HCT116 (cell line): ENCODE results near the gene SPOCD1. TPM values are rescaled to one million over a fixed set of nuclear protein-coding genes. Genes with fewer than 3 reads are reported as not detected.

Source experiments
- ATAC-seq: fragments of 200-7000 bp; cut with Tn5 transposase; 2 replicates; pipeline ENCODE4 v1.9.1; 2020; ENCODE audit warnings: mild to moderate bottlenecking, moderate library complexity
- BruUV-seq: library from RNA; stranded (reverse); fragments of 400-500 nt; replicated peaks from 2 replicates; lab custom pipeline; 2021; lab: Mats Ljungman, UMichigan
- CTCF ChIA-PET: fragments of 300-600 bp; sonication (Branson Sonifier 250); formaldehyde crosslinking; loops from one replicate; lab custom pipeline; 2021; ENCODE audit warnings: antibody characterized with exemption; lab: Charles Lee
- POLR2A ChIA-PET: fragments of 300-600, 350-600 bp; sonication (Branson Sonifier 250); formaldehyde crosslinking; loops from one replicate; lab custom pipeline; 2021; ENCODE audit warnings: antibody characterized with exemption; lab: Charles Lee
- RAD21 ChIA-PET, 2 experiments: fragments of 300-600 bp; sonication (Branson Sonifier 250); formaldehyde crosslinking; loops; one replicate each; lab custom pipeline; 2023; ENCODE audit warnings: low total read pairs in 2 of 2; ENCODE audit not compliant: uncharacterized antibody in 2 of 2, unreplicated experiment in 2 of 2, low non-redundant PET in 1 of 2; lab: Charles Lee
- DNase-seq: peaks from one replicate; pipeline ENCODE4 v3.0.0-alpha.2; 2010; ENCODE audit warnings: low read depth, low spot score
- H2AFZ ChIP-seq: fragments of 200-600 bp; shearing (Covaris generic), sonication (generic); 2 replicates; pipeline ENCODE4 v1.6.1; 2017; ENCODE audit warnings: low read depth, mixed run types, mixed read lengths, antibody characterized with exemption, low read length; ENCODE audit not compliant: poor library complexity, severe bottlenecking
- H3K27ac ChIP-seq: 2 replicates; pipeline ENCODE4 v1.5.1; 2012; ENCODE audit warnings: low read depth, low read length
- H3K27me3 ChIP-seq: fragments of 200-600 bp; sonication (generic); 2 replicates; pipeline ENCODE4 v1.6.1; 2016; ENCODE audit warnings: mixed run types, low read length, mixed read lengths; ENCODE audit not compliant: insufficient read depth
- H3K36me3 ChIP-seq, 2 experiments: fragments of 200-500 bp in 1 of 2; fragments of 200-600 bp in 1 of 2; sonication (Bioruptor generic) in 1 of 2; sonication (generic) in 1 of 2; 2 replicates each; pipeline versions ENCODE4 v1.5.1 to v1.6.1; 2014 to 2016; ENCODE audit warnings: low read length in 2 of 2, inconsistent platforms in 1 of 2, mixed read lengths in 1 of 2, mixed run types in 1 of 2; ENCODE audit not compliant: insufficient read depth in 2 of 2, control insufficient read depth in 1 of 2
- H3K4me1 ChIP-seq, 2 experiments: fragments of 200-600 bp in 1 of 2; sonication (generic) in 1 of 2; 2 replicates each; pipeline versions ENCODE4 v1.5.1 to v1.6.1; 2012 to 2017; ENCODE audit warnings: low read length in 2 of 2, inconsistent platforms in 1 of 2, mild to moderate bottlenecking in 1 of 2, mixed read lengths in 1 of 2, mixed run types in 1 of 2, moderate library complexity in 1 of 2; ENCODE audit not compliant: insufficient read depth in 2 of 2, control insufficient read depth in 1 of 2
- H3K4me2 ChIP-seq: fragments of 200-600 bp; sonication (generic); 2 replicates; pipeline ENCODE4 v1.6.1; 2017; ENCODE audit warnings: mixed run types, low read length, mixed read lengths
- H3K4me3 ChIP-seq, 2 experiments: fragments of 200-600 bp in 1 of 2; sonication (generic) in 1 of 2; replicated peaks in 1 of 2; 2 replicates each; pipeline ENCODE4 v1.5.1; 2011 to 2016; ENCODE audit warnings: low read length in 2 of 2, control low read depth in 1 of 2, low read depth in 1 of 2, mild to moderate bottlenecking in 1 of 2, mixed read lengths in 1 of 2, mixed run types in 1 of 2
- H3K79me2 ChIP-seq: fragments of 200-600 bp; sonication (generic); 2 replicates; pipeline ENCODE4 v1.6.1; 2017; ENCODE audit warnings: mild to moderate bottlenecking, mixed run types, low read length, moderate library complexity, mixed read lengths; ENCODE audit not compliant: insufficient read depth
- H3K9ac ChIP-seq: fragments of 200-600 bp; sonication (generic); 2 replicates; pipeline ENCODE4 v1.6.1; 2016; ENCODE audit warnings: low read length, mixed read lengths
- H3K9me2 ChIP-seq: fragments of 200-600 bp; sonication (generic), shearing (Covaris generic); 2 replicates; pipeline ENCODE4 v1.6.1; 2017; ENCODE audit warnings: mixed run types, mild to moderate bottlenecking, moderate library complexity; ENCODE audit not compliant: insufficient read depth
- H3K9me3 ChIP-seq, 2 experiments: fragments of 200-500 bp in 1 of 2; fragments of 200-600 bp in 1 of 2; sonication (Bioruptor generic) in 1 of 2; sonication (generic) in 1 of 2; 2 replicates each; pipeline ENCODE4 v1.6.1; 2014 to 2017; ENCODE audit warnings: low read length in 2 of 2, mixed read lengths in 2 of 2, inconsistent platforms in 1 of 2, low read depth in 1 of 2, mild to moderate bottlenecking in 1 of 2, mixed run types in 1 of 2, moderate library complexity in 1 of 2; ENCODE audit not compliant: control insufficient read depth in 1 of 2, insufficient read depth in 1 of 2
- H4K20me1 ChIP-seq: fragments of 200-600 bp; sonication (generic), shearing (Covaris generic); 2 replicates; pipeline ENCODE4 v1.6.1; 2017; ENCODE audit warnings: mixed run types, mild to moderate bottlenecking, moderate library complexity; ENCODE audit not compliant: insufficient read depth
- CEBPB ChIP-seq: IDR thresholded peaks from 2 replicates; pipeline ENCODE4 v1.6.1; 2012; ENCODE audit warnings: low read depth
- ELF1 ChIP-seq: IDR thresholded peaks from 2 replicates; pipeline ENCODE4 v1.6.1; 2012; ENCODE audit warnings: low read depth, borderline replicate concordance
- MAX ChIP-seq: IDR thresholded peaks from 2 replicates; pipeline ENCODE4 v1.6.1; 2012
- POLR2AphosphoS5 ChIP-seq: IDR thresholded peaks from 2 replicates; pipeline ENCODE4 v1.6.1; 2011; ENCODE audit warnings: mild to moderate bottlenecking, low read depth, low read length, moderate library complexity
- SIN3A ChIP-seq: IDR thresholded peaks from 2 replicates; pipeline ENCODE4 v1.6.1; 2012; ENCODE audit warnings: low read depth
- ZFX ChIP-seq: fragments of 450-650 bp; IDR thresholded peaks from 2 replicates; pipeline ENCODE4 v1.6.1; 2017
- intact Hi-C: fragments of 100-400 bp; cut with micrococcal nuclease; formaldehyde crosslinking; loops from 2 replicates; pipeline ENCODE4 v1.10.0; 2022
- total RNA-seq: library from RNA; stranded (reverse); gene quantifications from one replicate; pipeline ENCODE4 v1.2.1, GENCODE V29; 2021; ENCODE audit not compliant: unreplicated experiment

The SPOCD1 gene
- total RNA-seq, 1 experiment from 2014 or later = 5.0 TPM

- RAD21 ChIA-PET = interaction anchor here in 1 of 2 experiments (1.0 to 2.1 kb wide), 2 partner anchors 25 to 200 kb away, joined by 4 to 13 read pairs; no protein-coding TSS in a partner anchor
- H3K4me1 ChIP-seq = peaks cover 31 to 58% of the 10 kb centered on the region in 2 experiments
- no peaks in the 10 kb centered on the region for H3K9me3 ChIP-seq
- no peaks in the 10 kb centered on the region for H3K36me3 ChIP-seq
- H3K9ac ChIP-seq = peak overlapping the region; percentile 57
- CTCF ChIA-PET = interaction anchor here (1.2 to 3.6 kb wide), 2 partner anchors 16 to 25 kb away, joined by 4 to 27 read pairs; no protein-coding TSS in a partner anchor
- intact Hi-C loops = loop anchor here (2.0 kb wide), 1 partner anchor 25 kb away; no protein-coding TSS in a partner anchor
- TF ChIP-seq ZFX (0 out of 2 replicates have a peak, but pooled peaks have one; percentile 17), ELF1 (no peak), POLR2AphosphoS5 (peak; percentile 18; the same call in 1 of the 2 replicates), CEBPB (no peak), SIN3A (no peak), MAX (no peak)
- no peaks in the 10 kb centered on the region for H3K9me2 ChIP-seq
- POLR2A ChIA-PET = no interaction called here
- H4K20me1 ChIP-seq = no peaks in the 10 kb centered on the region
- H3K4me2 ChIP-seq = peak overlapping the region; percentile 96
- no peaks in the 10 kb centered on the region for H3K27me3 ChIP-seq
- no peak overlapping the region for H2AFZ ChIP-seq
- BruUV-seq = no TSS peak
- peak overlapping the region; percentile 61 to 71 for H3K4me3 ChIP-seq
- no peaks in the 10 kb centered on the region for H3K79me2 ChIP-seq
- peak overlapping the region; percentile 39; the same call in 1 of the 2 replicates for H3K27ac ChIP-seq
- DNase-seq (no peak), ATAC-seq (peak; percentile 12)
Measured at GRCh38 chr1:31763671-31764311, 52.0 kb downstream of the SPOCD1 start.
